MM.1S (cell line): Measurements from ENCODE around the gene DUSP7.

Source experiments
- CTCF ChIP-seq: fragments of 300-600 bp; sonication (generic); IDR thresholded peaks from 2 replicates; pipeline ENCODE4 v1.5.1; 2016; ENCODE audit warnings: antibody characterized with exemption, low read length, mixed read lengths
- EZH2phosphoT487 ChIP-seq: fragments of 300-600 bp; sonication (generic); IDR thresholded peaks from 2 replicates; pipeline ENCODE4 v1.6.1; 2018; ENCODE audit warnings: antibody characterized with exemption, low read length

- no peak for TF ChIP-seq CTCF
- no peak for TF ChIP-seq EZH2phosphoT487
Observed at GRCh38 chr3:52036222-52036694, 20.1 kb downstream of the DUSP7 start.
